B cell (primary cell): ENCODE measurements around the gene HSPH1. TPM values are rescaled to one million over a fixed set of nuclear protein-coding genes. Genes with fewer than 3 reads are reported as not detected.

ENCODE experiments used
- ATAC-seq: fragments of 200-7000 bp; cut with Tn5 transposase; one replicate; pipeline ENCODE4 v1.10.0; 2021; ENCODE audit warnings: low read depth, mild to moderate bottlenecking, moderate number of reproducible peaks, moderate library complexity
- CTCF ChIA-PET: fragments of 350-600 bp; sonication (Branson Sonifier 250); formaldehyde crosslinking; loops from one replicate; lab custom pipeline; 2021; ENCODE audit warnings: antibody characterized with exemption, inconsistent platforms; lab: Charles Lee
- POLR2A ChIA-PET: fragments of 350-600 bp; sonication (Branson Sonifier 250); formaldehyde crosslinking; loops from one replicate; lab custom pipeline; 2021; ENCODE audit warnings: antibody characterized with exemption; lab: Charles Lee
- DNase-seq: peaks from one replicate; pipeline ENCODE4 v3.0.0; 2013
- H2AFZ ChIP-seq: 2 replicates; pipeline ENCODE4 v1.6.1; 2012; ENCODE audit warnings: mild to moderate bottlenecking, low read depth, low read length; ENCODE audit not compliant: insufficient read depth, poor library complexity, severe bottlenecking
- H3K27ac ChIP-seq, 2 donors: 1 replicate in 1 of 2; 2 replicates in 1 of 2; pipeline ENCODE4 v1.5.1; 2012 to 2013; ENCODE audit warnings: low read length in 2 of 2, mild to moderate bottlenecking in 2 of 2, moderate library complexity in 1 of 2
- H3K27me3 ChIP-seq, 4 experiments: fragments of 200-600 bp in 1 of 4; sonication (generic) in 1 of 4; replicated peaks in 1 of 4; 1 replicate in 2 of 4; 2 replicates in 2 of 4; pipeline versions ENCODE4 v1.6.1 to v1.7.0; 2013 to 2016; ENCODE audit warnings: low read length in 3 of 4, mild to moderate bottlenecking in 2 of 4, mixed read lengths in 1 of 4, moderate library complexity in 1 of 4; ENCODE audit not compliant: insufficient read depth in 4 of 4, control insufficient read depth in 3 of 4; ENCODE audit errors: control extremely low read depth in 1 of 4
- H3K36me3 ChIP-seq, 2 experiments: replicated peaks in 1 of 2; 1 replicate in 1 of 2; 2 replicates in 1 of 2; pipeline versions ENCODE4 v1.6.1 to v1.7.1; 2013; ENCODE audit warnings: low read length in 1 of 2; ENCODE audit not compliant: insufficient read depth in 2 of 2, control insufficient read depth in 1 of 2; ENCODE audit errors: control extremely low read depth in 1 of 2, extremely low read depth in 1 of 2
- H3K4me1 ChIP-seq, 2 donors: fragments of 200-600 bp in 1 of 2; sonication (generic) in 1 of 2; 1 replicate in 1 of 2; 2 replicates in 1 of 2; pipeline versions ENCODE4 v1.5.1 to v1.6.1; 2013 to 2017; ENCODE audit warnings: low read length in 2 of 2; ENCODE audit not compliant: control insufficient read depth in 2 of 2, insufficient read depth in 2 of 2
- H3K4me2 ChIP-seq: replicated peaks from 2 replicates; pipeline ENCODE3; 2012; ENCODE audit warnings: mild to moderate bottlenecking, low read depth, low read length; ENCODE audit not compliant: poor library complexity, severe bottlenecking
- H3K4me3 ChIP-seq, 5 experiments: fragments of 200-600 bp in 1 of 5; sonication (generic) in 1 of 5; 1 replicate in 3 of 5; 2 replicates in 2 of 5; pipeline versions ENCODE4 v1.5.1 to v1.7.0; 2011 to 2016; ENCODE audit warnings: low read length in 4 of 5, mild to moderate bottlenecking in 4 of 5, low read depth in 2 of 5, control low read depth in 1 of 5, moderate library complexity in 1 of 5; ENCODE audit not compliant: insufficient read depth in 1 of 5; ENCODE audit errors: control extremely low read depth in 1 of 5, extremely low read depth in 1 of 5
- H3K79me2 ChIP-seq: fragments of 200-600 bp; sonication (generic); one replicate; pipeline ENCODE4 v1.6.0; 2016; ENCODE audit warnings: low read length; ENCODE audit not compliant: control insufficient read depth, insufficient read depth
- H3K9ac ChIP-seq: fragments of 200-600 bp; sonication (generic); 2 replicates; pipeline ENCODE4 v1.6.1; 2017; ENCODE audit warnings: mild to moderate bottlenecking, low read length, moderate library complexity
- H3K9me3 ChIP-seq, 3 donors: one replicate each; pipeline versions ENCODE4 v1.6.1 to v1.7.1; 2013; ENCODE audit warnings: low read length in 2 of 3; ENCODE audit not compliant: control insufficient read depth in 2 of 3, insufficient read depth in 1 of 3; ENCODE audit errors: control extremely low read depth in 1 of 3
- H4K20me1 ChIP-seq: 2 replicates; pipeline ENCODE4 v1.6.0; 2012; ENCODE audit warnings: mild to moderate bottlenecking, low read length; ENCODE audit not compliant: insufficient read depth, control insufficient read depth, poor library complexity, severe bottlenecking
- H3K27ac Mint-ChIP-seq: one replicate; pipeline ENCODE4 v1.8.0; 2021; ENCODE audit warnings: mixed read lengths
- H3K27me3 Mint-ChIP-seq: one replicate; pipeline ENCODE4 v1.8.0; 2021; ENCODE audit warnings: mixed read lengths
- H3K4me1 Mint-ChIP-seq: one replicate; pipeline ENCODE4 v1.8.0; 2021; ENCODE audit warnings: mixed read lengths
- H3K4me3 Mint-ChIP-seq: one replicate; pipeline ENCODE4 v1.8.0; 2021; ENCODE audit warnings: mixed read lengths
- H3K9me3 Mint-ChIP-seq: one replicate; pipeline ENCODE4 v1.8.0; 2022; ENCODE audit warnings: mixed read lengths; ENCODE audit not compliant: insufficient read depth
- CTCF ChIP-seq: fragments of 200-600 bp; IDR thresholded peaks from one replicate; pipeline ENCODE4 v1.8.0; 2022; ENCODE audit warnings: antibody characterized with exemption, mild to moderate bottlenecking
- EZH2 ChIP-seq: IDR thresholded peaks from 2 replicates; pipeline ENCODE4 v1.6.1; 2012; ENCODE audit warnings: borderline replicate concordance, low read depth, mild to moderate bottlenecking, moderate library complexity, low read length; ENCODE audit not compliant: insufficient read depth, poor library complexity, severe bottlenecking
- WGBS: methylation state at CpG from one replicate; pipeline ENCODE4 v1.1.5; 2013; ENCODE audit warnings: missing lambda C conversion rate; ENCODE audit not compliant: insufficient coverage; 5-methylcytosine and 5-hydroxymethylcytosine counted together
- intact Hi-C: fragments of 100-400 bp; cut with micrococcal nuclease; formaldehyde crosslinking; loops from one replicate; pipeline ENCODE4 v1.10.0; 2022
- polyA plus RNA-seq: library from polyadenylated mRNA; depleted of rRNA; stranded (reverse); fragments of >200 nt; gene quantifications from 2 replicates; pipeline ENCODE4 v1.2.3, GENCODE V29; 2012
- total RNA-seq, 2 donors: library from RNA; stranded (reverse); fragments of 120-200 nt in 1 of 2; gene quantifications; 1 replicate in 1 of 2; 2 replicates in 1 of 2; pipeline versions ENCODE4 v1.2.3 to v1.2.4, GENCODE V29; 2013 to 2022

HSPH1 gene
- total and polyA plus RNA-seq, 2 donors (not counting 1 experiment from before 2014, with no cell fraction given), result 15.4 to 56.4 TPM

- H2AFZ ChIP-seq, result no peak overlapping the region
- no peak for DNase-seq
- H3K79me2 ChIP-seq, result no peaks in the 10 kb centered on the region
- no peaks in the 10 kb centered on the region for H4K20me1 ChIP-seq
- H3K4me2 ChIP-seq, result no peak overlapping the region
- H3K9ac ChIP-seq, result no peak overlapping the region
- H3K4me1 ChIP-seq, result no peaks in the 10 kb centered on the region
- WGBS, result no CpG with 5 or more reads among the region's 4 CpGs
- TF ChIP-seq CTCF, result no peak
- TF ChIP-seq EZH2, result no peak
- Mint-ChIP-seq H3K4me3 (no peak overlapping the region), H3K9me3 (no peaks in the 10 kb centered on the region), H3K4me1 (no peaks in the 10 kb centered on the region), H3K27me3 (peaks cover 6% of the 10 kb centered on the region), H3K27ac (no peak overlapping the region)
- peaks cover 0 to 3% (median 0%) of the 10 kb centered on the region in 4 experiments for H3K27me3 ChIP-seq
- intact Hi-C loops, result no loop called here
- ChIA-PET POLR2A (no interaction called here), CTCF (no interaction called here)
- no peak for ATAC-seq
- H3K36me3 ChIP-seq, result no peaks in the 10 kb centered on the region
- H3K27ac ChIP-seq, result no peak overlapping the region
- no peaks in the 10 kb centered on the region for H3K9me3 ChIP-seq
- H3K4me3 ChIP-seq, result no peak overlapping the region
Measured at GRCh38 chr13:31191748-31192147, 30.0 kb upstream of the HSPH1 start.

- CTCF ChIA-PET, result interaction anchor here (1.0 to 1.4 kb wide), 2 partner anchors 10 to 12 kb away, joined by 3 read pairs; no protein-coding TSS in a partner anchor
- POLR2A ChIA-PET, result no interaction called here
- H3K4me3 ChIP-seq, result no peak overlapping the region
- no peaks in the 10 kb centered on the region for H3K4me1 ChIP-seq
- TF ChIP-seq EZH2 (no peak), CTCF (no peak)
- H3K27me3 ChIP-seq, result peaks cover 0 to 3% (median 0%) of the 10 kb centered on the region in 4 experiments
- Mint-ChIP-seq H3K27me3 (peaks cover 6% of the 10 kb centered on the region), H3K4me3 (no peak overlapping the region), H3K27ac (no peak overlapping the region), H3K4me1 (no peaks in the 10 kb centered on the region), H3K9me3 (no peaks in the 10 kb centered on the region)
- H4K20me1 ChIP-seq, result no peaks in the 10 kb centered on the region
- intact Hi-C loops, result no loop called here
- no peaks in the 10 kb centered on the region for H3K36me3 ChIP-seq
- no peak overlapping the region for H3K27ac ChIP-seq
- H3K4me2 ChIP-seq, result no peak overlapping the region
- no peak for ATAC-seq
- H3K9ac ChIP-seq, result no peak overlapping the region
- DNase-seq, result no peak
- 90% methylated on average over 2 of the region's 7 CpGs for WGBS
- no peaks in the 10 kb centered on the region for H3K9me3 ChIP-seq
- no peaks in the 10 kb centered on the region for H3K79me2 ChIP-seq
- H2AFZ ChIP-seq, result no peak overlapping the region
Measured at GRCh38 chr13:31184981-31185645, 23.4 kb upstream of the HSPH1 start.
